NOMO-1 treated with DMSO at 0.1 percent for 48 hours (cell line): ENCODE measurements around the gene RECK.
"Not testable (repeated sequence)": the region's sequence is repeated elsewhere in the genome, so short reads cannot be mapped to it uniquely, and the experiment has no call there.

Experiments
- DNase-seq: peaks from one replicate; lab custom pipeline; 2025; ENCODE audit not compliant: unreplicated experiment; lab: John Stamatoyannopoulos, UW

Gene RECK

GRCh38 chr9:36110434-36110833, 73.7 kb downstream of the RECK start:
- no peak for DNase-seq

- DNase-seq, result no peak
Measured at GRCh38 chr9:36112516-36112915, 75.8 kb downstream of the RECK start.

DNA sequence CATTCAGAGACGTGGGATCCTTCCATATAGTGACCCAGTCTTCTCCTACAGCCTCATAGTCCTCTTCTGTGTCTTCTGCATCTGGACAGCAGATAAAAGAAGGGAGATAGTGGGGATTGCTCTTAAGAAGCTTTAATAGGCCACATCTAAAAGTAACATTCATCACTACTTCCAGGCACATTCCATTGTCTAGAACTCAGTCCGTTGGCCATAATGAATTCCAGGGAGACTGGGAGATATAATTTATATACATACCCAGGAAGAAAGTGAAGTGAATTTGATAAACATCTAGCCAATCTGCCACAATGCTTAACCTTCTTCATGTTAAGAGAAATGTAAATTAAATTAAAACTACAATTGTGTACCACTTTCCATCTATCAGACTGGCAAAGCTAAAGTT, 77.3 kb downstream of the RECK start:
- DNase-seq, result no peak

GRCh38 chr9:36116593-36116992, 79.9 kb downstream of the RECK start:
- no peak for DNase-seq

DNA sequence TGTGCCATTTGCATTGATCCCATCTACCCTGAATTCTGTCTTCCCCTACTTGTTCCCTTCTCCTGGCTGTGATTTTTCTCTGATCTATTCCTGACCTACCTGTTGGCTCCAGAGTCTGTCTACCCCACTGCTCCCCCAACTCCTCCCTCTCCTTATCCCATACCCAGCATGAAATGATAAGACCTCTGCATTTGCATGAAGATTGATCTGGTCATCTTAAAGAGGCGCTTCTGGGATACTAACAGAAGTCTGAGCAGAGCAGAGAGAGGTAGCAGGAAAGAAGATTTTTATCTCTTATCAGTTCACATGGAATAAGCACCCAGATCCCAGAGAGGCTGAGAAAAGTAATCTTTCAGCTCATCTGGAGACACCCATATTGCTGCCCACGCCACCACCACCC, 81.5 kb downstream of the RECK start:
- DNase-seq, result no peak

DNA sequence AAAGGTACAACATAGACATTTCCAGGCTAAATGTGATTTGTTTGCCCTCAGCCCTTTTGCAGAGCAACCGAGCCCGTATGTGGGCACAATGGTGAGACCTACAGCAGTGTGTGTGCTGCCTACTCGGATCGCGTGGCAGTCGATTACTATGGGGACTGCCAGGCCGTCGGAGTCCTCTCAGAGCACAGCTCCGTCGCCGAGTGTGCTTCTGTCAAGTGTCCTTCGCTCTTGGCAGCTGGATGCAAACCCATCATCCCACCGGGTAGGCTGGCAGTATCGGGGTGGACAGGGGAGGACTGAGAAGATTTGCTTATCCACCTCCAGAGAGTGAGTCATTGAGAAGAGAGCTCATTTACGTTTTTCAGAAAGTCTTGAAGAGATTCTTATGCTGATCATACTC, 82.0 kb downstream of the RECK start:
- DNase-seq, result no peak

DNA sequence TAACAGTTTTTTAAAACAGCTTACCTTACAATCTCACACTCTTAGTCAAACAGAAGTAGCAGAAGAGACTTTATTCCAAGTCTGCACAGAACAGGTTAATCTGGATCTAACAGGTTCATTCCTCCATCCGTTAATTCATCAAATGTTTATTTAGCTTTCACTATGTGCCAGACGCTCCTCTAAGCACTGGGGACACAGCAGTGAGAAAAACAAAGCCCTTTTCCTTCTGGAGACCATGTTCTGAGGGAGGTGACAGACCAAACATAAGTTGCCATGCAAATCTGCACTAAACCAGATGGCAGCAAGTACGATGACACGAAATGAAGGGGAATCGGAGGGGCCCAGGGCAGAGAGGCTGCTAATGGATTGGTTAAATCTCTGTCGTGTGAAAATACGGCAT, 82.8 kb downstream of the RECK start:
- DNase-seq, result no peak

DNA sequence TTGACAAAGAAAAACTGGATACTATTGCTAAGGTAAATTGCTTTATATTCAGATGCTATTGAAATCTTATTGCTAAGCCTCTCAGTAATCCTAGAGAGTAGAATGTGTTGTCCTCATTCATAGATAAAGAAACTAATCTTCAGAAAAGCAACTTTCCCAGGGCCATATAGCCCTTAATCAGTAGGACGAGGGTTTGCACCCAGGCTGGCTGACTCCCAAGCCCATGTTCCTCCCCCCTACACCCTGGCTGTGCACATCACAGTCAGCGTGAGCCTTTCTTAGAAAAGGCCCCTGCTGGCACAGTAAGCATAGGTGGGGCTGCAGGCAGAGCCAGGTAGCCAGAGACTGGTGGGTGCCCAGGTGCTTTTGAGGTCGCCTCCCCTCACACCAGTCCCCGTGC, 84.0 kb downstream of the RECK start:
- DNase-seq, result no peak

GRCh38 chr9:36121971-36122370, 85.3 kb downstream of the RECK start:
- no peak for DNase-seq

- DNase-seq, result peak; percentile 89
Measured at GRCh38 chr9:36123515-36123914, 86.8 kb downstream of the RECK start.

GRCh38 chr9:36125062-36125855, 88.5 kb downstream of the RECK start:
- no peak for DNase-seq

DNA sequence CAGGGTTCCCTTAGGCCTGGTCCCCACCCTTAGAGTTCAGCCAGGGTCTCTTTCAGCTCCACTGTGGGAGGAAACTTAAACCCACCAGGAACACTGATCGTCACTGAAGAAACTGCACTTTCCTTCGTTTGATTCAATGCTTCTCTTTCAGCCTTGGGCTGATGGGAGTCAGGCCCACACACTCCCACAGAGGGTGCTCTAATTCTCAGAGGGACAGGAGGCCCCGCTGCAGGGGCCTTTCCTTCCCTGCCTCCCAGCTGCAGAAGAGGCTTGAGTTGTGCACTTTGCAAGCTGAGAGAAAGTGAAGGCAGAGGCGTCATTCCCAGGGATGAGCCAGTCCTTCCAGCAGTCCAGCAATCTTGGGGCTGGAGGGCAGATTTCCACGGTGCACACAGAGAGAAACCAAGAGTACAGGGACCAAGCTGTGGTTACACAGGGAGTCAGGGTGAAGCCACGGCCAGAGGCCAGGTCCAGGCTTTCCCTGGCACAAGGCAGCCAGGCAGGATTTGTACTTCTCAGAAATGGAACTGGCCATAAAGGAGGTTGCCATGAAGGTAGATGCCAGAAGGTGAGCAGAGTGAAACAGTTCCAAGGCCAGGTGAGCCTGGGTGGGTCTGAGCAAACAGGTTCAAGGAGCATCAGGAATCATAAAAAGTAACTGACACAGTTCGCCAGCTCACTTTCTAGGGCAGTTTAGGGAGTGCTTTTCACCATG, 89.5 kb downstream of the RECK start:
- no peak for DNase-seq

DNA sequence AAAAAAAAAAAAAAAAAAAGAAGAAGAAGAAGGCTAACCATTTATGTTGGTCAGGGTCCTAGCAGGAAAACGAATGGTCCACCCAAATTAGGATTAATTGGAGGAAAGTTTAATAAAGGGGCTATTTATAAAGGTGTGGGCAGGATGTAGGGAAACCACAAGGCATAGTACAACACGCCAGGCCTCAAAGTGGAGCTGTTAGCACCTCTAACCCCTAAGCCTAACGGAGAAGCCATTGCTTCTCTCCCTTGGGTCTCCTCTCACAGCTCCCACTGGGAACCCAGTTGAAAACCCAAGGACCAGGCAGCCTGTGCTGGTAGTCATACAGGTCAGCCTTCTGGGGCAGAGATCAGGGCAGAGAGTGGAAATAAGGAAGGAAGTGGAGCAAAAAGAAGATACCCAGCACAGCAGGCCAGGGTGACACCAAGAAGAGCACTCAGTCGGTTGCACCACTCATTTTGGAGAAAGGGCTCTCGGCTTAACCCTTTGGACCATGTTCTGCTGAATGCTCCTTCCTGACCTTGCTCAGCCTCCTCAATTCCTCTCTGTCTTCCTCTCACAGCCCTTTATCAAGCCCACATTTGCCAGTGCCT, 91.0 kb downstream of the RECK start:
- peak; percentile 95 for DNase-seq

DNA sequence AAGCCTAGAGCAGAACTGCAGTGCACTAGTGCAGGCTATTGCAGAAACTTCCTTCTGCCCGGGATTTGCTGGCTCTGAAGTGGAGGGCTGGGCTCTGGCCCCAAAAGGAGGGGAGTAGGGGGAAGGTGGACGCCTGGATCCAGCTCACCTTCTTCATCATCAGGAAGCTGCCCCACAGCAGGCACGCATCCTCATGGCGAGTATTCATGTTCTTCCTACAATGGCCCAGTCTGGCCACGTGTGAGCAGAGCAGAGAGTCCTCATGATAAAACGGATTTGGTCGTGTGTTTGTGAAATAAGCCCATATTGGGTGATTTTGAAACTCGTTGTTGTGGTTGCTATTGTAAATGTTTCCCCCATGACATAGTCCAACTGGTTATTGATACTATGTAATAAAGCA, 91.6 kb downstream of the RECK start:
- DNase-seq, result peak; percentile 75

GRCh38 chr9:36129139-36129538, 92.4 kb downstream of the RECK start:
- DNase-seq, result no peak

GRCh38 chr9:36131666-36132065, 95.0 kb downstream of the RECK start:
- DNase-seq, result not testable (repeated sequence)

- no peak for DNase-seq
Measured at GRCh38 chr9:36132086-36132485, 95.4 kb downstream of the RECK start.

DNA sequence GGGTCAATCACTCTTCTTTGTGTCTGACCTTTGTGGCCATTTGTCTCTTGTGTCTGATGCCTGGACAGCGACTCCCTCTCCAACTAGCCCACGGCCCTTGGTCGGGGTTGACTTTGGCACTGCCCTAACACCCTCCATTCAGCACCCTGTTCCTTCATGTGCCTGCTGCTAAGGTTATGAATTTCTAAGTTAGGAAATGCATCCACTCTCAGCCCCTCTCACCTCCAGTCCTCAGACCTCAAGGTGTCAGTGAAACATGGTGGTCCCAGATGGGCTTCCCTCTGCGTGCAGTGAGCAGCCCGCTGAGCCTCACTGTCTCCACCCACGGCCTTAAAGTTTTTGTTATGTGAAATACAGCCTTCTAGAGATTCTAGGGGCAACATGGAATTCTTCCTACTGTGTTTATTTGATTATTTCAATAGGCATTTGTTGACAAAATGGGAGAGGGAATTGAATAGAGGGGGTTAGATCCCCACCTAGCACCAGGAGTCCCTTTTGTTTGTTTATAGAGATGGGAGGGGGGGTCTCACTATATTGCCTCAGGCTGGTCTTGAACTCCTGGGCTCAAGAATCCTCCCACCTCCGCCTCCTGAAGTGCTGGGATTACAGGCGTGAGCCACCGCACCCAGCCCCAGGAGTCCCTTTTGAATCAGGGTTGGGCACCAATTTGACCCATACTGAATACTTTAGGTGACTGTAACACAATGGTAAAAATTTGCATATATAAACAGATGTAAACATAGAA, 98.2 kb downstream of the RECK start:
- DNase-seq, result no peak

DNA sequence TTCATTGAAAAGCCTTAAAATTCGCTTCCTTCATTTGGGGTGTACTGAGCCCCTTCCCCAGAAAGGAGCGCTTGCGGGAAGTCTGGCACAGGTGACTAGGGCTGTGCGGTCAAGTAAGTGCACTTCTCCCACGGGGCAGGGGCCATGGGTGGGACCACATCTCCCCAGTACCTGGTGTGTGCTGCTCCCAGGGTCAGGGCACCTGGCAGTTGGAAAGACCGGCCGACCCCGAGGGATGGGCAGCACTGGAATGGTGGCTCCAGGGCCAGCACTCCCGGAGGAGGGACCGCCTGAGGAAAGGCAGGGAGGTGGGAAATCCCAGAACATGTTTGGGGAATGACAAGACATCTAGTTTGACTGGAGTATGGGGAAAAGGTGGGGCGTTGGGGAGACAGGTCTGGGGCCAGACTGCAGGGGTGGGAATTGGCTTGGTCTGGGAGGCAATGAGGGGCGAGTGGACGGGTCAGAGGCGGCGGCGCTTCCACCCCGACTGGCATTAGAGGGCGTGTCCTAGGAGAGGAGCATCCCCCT, 99.1 kb downstream of the RECK start:
- DNase-seq, result no peak

DNA sequence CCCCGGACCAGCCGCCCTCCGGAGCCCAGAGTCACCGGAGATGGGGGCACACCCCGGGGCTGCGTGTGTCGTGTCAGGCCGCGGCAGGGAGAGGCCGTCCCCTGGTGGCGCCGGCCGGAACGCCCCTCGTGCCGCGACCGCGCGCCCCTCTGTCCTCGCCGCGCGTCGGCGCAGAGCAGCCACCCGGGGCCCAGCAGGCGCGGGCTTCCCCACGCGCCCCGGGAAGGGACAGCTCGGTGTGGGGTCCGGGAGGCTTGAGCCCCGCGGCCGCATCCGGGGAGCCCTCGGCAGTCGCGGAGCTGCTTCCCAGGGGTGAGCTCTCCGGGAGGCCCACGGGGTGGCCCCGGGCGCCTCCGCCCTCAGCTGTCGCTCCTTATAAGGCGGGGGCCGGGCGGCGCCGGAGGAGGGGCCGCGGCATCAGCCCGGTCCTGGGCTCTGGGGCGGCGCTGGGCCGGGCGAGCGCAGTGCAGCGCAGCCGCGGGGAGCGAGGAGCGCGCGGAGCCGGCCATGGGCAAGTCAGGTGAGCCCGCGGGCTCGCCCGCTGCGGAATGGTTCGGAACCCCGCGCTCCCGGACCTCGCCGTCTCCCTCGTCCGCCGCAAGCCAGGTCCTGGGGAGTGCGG, 99.7 kb downstream of the RECK start, which contains the start of gene GLIPR2:
Gene GLIPR2, plus strand, starts transcription at position 462 of the 622 bp plus-strand sequence. Its CDS starts 46 bp downstream, at position 508.
- peak; percentile 79 for DNase-seq
